ENCODE data around the gene POM121. TPM values are rescaled to one million over a fixed set of nuclear protein-coding genes. Genes with fewer than 3 reads are reported as not detected.
"Not testable (repeated sequence)": the region's sequence is repeated elsewhere in the genome, so short reads cannot be mapped to it uniquely, and the experiment has no call there.

Gene POM121
- total RNA-seq (2014; rRNA removed; shearing (Covaris generic)) = 5.7 and 9.8 TPM in 2 replicates

DNA sequence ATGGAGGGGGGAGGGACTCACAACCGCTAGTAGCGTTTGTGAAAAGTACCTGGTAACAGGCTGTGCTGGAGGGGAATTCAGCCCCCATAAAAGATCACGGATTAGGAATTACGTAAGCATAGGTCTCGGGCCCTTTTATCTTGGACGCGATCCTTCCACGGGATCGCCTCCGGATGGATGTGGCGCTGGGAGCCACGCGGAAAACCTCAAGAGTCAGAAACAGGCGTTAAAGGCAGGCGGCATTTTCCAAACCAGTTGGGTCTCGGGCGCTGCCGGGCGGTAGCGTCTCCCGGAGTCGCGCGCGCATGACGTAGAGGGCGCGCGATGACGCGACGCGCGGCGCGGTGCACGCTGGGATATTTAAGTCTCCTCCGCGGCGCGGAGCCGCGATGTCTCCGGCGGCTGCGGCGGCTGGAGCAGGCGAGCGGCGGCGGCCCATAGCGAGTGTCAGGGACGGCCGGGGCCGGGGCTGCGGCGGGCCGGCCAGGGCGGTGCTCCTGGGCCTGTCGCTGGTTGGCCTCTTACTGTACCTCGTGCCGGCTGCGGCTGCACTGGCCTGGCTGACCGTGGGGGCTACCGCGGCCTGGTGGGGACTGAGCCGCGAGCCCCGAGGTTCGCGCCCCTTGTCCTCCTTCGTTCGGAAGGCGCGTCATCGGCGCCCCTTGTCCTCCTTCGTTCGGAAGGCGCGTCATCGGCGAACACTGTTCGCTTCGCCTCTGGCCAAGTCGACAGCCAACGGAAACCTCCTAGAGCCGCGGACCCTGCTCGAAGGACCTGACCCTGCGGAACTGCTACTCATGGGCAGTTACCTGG lies at the start of gene POM121:
Gene POM121, plus strand, starts transcription at position 363 of the 813 bp plus-strand sequence. Its CDS starts 27 bp downstream, at position 390.
- peak; percentile 85 for DNase-seq (ENCODE audit: low read depth)

DNA sequence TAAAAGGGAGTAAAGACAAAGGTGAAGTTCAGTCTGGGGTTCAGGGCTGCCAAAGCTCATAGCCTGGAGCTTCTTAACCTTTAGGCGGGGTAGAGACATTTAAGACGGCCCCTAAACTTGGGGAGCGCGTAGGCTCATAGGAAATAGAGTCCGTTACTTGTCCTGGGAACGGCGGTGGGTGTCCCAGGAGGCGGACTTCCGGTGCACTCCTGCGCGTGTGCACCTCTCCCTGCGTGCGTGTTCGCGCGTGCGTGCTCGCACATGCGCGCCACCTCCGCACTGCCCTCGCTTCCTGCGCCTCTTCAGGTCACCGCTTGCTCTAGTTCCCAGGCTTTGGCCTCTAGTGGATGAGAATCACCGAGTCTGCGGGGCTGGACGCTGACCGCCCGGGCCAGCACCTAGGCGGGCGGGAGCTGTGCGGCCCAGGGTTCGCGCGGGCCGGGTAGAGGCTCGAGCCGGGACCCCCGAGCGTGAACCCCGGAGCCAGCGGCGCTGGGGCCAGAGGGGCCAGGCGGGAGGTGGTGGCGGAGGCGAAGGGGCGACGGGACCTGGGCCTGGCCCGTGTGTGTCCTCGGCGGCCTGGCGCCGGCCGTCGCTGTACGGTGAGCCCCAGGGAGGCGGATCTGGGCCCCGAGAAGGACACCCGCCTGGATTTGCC lies 45.7 kb upstream of the POM121 start:
- peak; percentile 86 for DNase-seq (ENCODE audit: low read depth)

DNA sequence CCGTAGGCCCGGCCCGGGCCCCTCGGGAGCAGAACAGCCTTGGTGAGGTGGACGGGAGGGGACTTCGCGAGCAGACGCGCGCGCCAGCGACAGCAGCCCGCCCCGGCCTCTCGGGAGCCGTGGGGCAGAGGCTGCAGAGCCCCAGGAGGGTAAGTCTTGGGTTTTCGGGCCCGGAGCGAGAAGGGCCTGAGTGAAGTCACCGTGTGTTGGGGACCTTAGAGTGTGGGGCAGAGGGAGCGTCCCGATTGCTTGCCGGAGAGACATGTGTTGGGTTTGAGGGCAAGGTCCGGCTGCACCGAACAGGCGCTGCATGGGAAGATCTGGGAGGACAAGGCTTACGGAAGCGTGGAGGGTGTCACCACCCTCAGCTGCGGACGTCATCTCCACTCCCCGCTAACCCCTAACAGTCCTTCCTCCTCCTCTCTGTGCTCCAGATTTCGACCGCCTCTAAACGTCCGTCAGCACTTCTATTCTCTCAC lies 45.1 kb upstream of the POM121 start:
- DNase-seq (ENCODE audit: low read depth) = peak; percentile 64

DNA sequence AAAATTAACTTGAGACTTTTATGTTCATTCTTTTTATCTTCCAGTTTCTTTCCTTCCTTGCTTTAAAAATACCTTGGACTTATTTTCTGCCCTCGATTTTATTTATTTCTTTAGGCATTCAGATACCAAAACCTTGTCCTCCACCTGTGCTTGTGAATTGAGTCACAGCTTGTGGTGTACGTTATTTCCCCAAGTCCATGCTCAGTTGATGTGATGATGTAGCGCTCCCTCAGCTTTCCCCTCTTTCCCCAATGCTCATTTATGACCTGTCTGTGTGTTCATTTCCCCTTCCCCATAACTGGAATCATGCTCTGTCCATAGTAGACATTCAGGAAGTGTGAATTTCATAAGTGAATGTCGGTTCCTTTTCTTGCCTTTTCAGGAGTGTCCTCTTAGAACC lies 33.1 kb upstream of the POM121 start:
- not testable (repeated sequence) for DNase-seq (ENCODE audit: low read depth)

DNA sequence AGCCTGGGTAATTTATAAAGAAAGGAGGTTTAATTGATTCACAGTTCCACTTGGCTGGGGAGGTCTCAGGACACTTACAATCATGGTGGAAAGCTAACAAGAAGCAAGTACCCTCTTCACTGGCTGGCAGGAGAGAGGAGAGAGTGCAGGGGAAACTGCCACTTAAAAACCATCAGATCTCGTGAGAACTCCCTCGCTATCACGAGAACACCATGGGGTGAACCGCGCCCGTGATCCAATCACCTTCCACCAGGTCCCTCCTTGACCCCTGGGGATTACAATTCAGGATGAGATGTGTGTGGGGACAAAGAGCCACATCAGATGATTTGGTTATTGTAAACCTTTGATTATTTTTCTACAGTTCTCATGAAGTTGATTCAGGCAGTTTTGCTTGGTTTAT lies 20.2 kb upstream of the POM121 start:
- not testable (repeated sequence) for DNase-seq (ENCODE audit: low read depth)

DNA sequence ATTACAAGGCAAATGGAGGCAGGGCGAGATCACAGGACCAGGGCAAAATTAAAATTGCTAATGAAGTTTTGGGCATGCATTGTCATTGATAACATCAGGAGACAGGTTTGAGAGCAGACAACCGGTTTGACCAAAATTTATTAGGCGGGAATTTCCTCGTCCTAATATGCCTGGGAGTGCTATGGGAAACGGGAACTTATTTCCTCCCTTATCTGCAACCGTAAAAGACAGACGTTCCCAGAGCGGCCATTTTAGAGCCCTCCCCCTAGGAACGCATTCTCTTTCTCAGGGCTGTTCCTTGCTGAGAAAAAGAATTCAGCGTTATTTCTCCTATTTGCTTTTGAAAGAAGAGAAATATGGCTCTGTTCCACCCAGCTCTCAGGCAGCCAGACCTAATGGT lies 16.5 kb upstream of the POM121 start:
- not testable (repeated sequence) for DNase-seq (ENCODE audit: low read depth)

DNA sequence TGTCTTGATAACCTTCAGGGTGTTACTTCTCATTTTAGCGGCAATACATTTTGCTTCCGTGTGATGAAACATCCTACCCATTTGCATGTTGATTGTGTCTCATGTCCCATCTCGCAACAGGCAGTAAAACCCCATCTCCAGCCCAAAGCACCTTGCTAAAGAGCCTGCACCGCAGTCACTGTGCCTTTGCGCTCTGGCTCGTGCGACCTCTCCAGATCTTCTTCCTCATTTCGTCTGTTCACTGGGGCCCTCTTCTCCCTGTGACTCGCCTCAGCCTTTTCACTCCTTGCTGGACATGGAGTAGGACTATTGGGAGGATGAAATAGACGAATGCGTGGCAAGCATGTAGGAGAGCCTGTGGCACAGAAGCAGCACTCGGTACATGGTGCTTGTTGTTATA lies 13.5 kb upstream of the POM121 start:
- DNase-seq (ENCODE audit: low read depth) = not testable (repeated sequence)

DNA sequence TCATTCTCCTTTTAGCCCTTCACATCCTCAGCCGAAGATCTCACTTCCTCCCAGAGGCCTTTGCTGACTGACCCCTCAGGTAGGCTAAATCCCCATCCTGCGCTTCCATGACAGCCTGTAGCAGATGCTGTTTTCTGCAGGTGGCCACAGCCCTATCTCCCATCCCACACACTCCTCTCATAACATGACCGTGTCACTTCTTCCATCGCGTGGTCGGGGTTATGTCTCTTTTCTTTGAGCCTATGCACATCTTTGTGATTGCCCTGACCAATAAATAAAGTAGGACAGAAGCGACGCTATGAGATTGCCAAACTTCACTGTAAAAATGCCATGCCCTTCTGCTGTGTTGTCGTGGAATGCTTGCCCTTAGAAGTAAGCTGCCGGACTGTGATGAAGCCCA lies 11.1 kb upstream of the POM121 start:
- not testable (repeated sequence) for DNase-seq (ENCODE audit: low read depth)

DNA sequence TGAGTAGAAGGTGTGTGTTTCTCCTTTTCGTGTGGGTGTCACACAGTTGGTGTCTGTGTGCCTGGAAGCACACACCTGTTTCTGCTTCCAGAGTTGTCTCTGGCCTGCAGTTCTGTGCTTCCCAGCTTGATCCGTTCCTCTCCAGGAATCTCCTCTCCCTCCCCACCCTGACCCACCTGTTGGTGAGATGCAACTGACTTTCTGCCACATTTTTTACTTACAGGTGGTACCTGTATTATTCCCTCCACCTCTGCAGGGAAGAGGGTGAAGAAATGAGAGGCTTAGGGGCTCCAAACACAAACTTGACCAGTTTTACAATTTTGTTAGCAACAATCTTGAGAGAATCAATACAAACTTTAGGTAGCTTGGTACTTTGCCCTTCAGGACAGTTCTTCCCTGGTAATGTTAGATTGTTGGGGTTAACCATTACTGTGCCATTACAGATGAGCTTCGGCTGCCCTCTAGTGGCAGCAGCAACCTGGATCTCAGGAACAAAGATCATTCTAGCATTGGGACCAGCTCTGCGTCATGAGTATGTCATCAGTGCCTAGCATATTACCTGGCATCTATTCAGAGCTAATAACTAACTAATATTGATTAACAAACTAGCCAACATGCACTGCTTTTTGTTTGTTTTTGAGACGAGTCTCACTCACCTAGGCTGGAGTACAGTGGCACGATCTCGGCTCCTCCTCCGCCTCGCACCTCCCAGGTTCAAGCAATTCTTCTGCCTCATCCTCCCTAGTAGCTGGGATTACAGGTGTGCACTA lies 10.0 kb upstream of the POM121 start:
- peak; percentile 43 for DNase-seq (ENCODE audit: low read depth)

DNA sequence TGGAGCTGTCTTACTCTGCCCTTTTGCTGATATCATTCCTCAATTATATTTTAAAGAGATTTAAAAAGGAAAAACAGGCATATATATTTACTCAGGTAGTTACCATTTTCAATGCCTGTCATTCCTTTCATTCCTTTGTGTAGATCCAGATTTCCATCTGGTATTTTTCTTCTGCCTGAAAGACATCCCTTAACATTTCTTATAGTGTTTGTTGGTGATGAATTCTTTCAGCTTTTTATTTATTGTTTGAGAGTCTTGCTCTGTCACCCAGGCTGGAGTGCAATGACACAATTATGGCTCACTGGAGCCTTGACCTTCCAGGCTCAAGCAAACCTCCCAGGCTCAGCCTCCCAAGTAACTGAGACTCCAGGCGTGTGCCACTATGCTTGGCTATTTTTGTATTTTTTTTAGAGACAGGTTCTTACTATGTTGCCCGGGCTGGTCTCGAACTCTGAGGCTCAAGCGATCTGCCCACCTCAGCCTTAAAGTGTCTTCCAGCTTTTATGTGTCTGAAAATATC lies 5.6 kb upstream of the POM121 start:
- DNase-seq (ENCODE audit: low read depth) = peak; percentile 12

DNA sequence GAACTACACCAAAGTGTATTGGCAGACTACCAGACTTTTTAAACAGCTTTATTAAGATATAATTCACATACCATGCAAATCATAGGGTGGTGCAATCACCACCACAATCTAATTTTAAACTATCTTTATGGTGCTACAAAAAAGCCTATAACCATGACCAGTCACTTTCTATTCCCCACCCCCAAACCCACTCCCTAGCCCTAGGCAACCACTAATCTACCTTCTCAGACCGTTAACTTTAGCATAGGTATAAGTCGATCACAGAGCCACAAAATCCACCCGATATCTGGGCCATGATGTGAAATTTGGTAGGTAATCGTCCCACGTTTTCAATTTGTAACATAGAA lies 536 bp upstream of the POM121 start:
- DNase-seq (ENCODE audit: low read depth) = no peak

DNA sequence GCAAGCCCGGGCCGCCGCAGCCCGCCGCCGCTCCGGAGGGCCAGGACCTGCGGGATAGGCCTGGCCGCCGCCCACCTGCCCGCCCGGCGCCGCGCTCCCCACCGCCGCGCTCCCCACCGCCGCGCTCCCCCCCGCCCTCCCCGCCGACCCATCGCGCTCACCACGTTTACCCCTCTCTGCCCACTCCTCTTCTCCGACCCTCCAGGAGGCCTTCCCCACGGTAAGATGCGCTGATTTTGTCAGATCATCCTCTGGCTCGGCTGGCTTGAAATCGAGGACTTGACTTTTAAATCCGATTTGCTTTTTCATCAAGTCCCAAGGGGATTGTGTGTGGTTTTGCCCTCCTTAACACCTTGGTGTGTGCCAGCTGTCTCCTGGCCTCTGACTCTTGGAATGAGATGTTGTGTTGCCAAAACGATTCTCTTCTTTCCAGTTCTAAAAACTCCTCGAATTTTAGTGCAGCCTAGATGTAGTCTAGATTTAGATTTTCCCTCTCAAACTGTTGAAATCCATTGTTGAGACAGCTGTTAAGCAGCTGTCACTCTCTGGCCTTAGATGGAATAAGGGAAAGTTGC lies 738 bp downstream of the POM121 start:
- peak; percentile 10 for DNase-seq (ENCODE audit: low read depth)

DNA sequence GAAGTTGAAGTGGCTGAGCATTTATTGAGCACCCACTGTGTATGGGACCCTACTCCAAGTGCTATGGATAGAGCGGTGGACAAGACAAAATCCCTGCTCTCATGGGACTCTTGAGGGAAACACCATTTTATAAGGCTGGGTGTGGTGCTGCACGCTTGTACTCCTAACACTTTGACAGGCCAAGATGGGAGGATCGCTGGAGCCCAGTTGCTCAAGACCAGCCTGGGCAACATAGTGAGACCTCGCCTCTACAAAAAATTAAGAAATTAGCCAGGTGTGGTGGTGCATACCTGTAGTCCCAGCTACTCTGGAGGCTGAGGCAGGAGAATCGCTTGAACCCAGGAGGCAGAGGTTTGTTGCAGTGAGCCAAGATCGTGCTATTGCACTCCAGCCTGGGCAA lies 2.9 kb downstream of the POM121 start:
- not testable (repeated sequence) for DNase-seq (ENCODE audit: low read depth)

DNA sequence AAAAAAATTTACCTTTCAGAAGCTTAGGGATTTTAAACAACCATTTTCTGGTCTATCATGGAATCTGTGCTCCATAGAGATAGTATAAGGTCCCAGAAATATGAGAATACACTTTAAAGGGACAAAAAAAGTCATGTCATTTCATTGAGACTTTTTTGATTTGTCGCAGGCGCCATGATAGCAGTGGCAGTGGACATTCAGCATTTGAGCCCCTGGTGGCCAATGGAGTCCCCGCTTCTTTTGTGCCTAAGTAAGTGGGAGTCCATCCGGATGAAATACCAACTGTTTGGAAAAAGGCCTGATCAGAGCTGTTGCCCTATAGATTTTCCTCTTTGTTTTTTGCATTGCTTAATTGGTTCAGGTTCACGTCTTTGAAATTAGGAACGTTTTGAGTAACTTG lies 3.3 kb downstream of the POM121 start:
- not testable (repeated sequence) for DNase-seq (ENCODE audit: low read depth)

DNA sequence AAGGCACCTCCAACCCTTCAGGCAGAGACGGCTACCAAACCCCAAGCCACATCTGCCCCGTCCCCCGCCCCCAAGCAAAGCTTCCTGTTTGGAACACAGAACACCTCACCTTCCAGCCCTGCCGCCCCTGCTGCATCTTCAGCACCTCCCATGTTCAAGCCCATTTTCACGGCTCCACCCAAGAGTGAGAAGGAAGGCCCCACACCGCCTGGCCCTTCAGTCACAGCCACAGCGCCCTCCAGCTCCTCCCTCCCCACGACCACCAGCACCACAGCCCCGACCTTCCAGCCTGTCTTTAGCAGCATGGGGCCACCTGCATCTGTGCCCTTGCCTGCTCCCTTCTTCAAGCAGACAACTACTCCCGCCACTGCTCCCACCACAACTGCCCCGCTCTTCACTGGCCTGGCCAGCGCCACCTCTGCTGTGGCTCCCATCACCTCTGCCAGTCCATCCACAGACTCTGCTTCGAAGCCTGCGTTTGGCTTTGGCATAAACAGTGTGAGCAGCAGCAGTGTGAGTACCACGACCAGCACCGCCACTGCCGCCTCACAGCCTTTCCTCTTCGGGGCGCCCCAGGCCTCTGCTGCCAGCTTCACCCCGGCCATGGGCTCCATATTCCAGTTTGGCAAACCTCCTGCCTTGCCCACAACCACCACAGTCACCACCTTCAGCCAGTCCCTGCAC lies 17.3 kb downstream of the POM121 start:
- DNase-seq (ENCODE audit: low read depth) = not testable (repeated sequence)

DNA sequence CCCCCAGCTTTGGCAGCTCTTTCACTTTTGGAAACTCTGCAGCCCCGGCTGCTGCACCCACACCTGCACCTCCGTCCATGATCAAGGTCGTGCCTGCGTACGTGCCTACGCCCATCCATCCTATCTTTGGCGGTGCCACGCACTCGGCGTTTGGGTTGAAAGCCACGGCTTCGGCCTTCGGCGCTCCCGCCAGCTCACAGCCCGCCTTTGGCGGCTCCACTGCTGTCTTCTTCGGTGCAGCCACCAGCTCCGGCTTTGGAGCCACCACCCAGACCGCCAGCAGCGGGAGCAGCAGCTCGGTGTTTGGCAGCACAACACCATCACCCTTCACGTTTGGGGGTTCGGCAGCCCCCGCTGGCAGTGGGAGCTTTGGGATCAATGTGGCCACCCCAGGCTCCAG lies 18.1 kb downstream of the POM121 start:
- not testable (repeated sequence) for DNase-seq (ENCODE audit: low read depth)

DNA sequence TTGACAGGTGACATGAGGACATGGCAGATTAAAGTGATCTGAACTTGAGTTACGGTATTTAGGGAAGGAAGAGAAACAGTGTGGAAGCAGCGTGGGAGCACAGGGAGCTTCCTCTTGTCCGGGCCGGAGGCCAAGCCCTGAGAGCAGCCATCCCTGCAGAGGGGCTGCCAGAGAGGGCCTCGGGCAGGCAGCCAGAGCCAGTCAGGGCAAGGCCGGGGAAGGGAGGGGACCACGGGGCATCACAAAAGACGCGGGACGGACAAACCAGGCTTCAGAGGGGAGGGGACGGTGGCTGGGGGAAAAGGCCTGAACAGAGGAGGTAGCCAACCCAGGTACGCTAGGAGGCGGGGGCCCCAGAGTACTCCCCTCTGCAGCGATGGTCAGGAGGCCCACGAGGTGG lies 20.0 kb downstream of the POM121 start:
- DNase-seq (ENCODE audit: low read depth) = not testable (repeated sequence)

DNA sequence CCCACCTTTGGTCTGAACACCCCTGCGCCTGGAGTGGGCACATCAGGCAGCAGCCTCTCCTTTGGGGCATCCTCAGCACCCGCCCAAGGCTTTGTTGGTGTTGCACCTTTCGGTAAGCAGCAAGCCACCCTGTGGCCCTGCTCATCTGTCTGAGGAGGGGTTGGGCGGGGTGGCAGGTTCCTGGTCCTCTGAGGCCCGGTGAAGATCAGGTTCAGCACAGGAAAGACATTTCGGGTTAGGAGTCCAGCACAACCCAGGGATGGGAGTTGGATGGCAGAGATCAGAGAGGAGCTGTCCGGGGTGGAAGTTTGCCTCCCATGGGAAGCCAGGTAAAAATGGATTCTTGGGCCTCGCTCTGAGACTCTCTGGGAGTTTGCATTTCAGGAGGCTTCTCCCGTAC lies 20.7 kb downstream of the POM121 start:
- DNase-seq (ENCODE audit: low read depth) = not testable (repeated sequence)

DNA sequence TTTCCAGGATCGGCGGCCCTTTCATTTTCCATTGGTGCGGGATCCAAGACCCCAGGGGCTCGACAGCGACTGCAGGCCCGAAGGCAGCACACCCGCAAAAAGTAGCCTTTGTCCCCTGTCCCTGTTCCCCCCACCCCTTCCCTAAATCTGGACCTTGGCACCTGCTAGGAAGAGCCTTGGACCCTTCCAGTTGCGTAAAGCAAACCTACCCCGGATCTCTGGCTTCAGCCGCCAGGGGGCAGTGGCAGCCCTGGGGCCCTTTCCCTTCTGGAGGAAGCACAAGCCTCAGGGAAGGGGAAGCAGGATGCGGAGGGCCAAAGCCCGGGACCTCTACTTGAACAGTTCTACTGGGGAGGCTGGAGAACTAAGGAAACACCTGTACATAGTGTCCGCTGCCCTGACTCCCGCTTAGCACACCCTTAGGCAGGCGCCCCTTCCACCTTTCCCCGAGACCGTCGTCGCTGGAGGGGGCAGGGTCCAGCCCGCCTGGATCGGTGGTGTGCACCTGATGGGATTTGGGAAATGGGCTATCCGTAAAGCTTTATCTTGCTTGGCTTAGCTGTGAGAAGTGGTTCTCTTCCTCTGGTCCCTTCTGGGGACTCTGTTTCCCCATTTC lies 21.3 kb downstream of the POM121 start:
- not testable (repeated sequence) for DNase-seq (ENCODE audit: low read depth)

DNA sequence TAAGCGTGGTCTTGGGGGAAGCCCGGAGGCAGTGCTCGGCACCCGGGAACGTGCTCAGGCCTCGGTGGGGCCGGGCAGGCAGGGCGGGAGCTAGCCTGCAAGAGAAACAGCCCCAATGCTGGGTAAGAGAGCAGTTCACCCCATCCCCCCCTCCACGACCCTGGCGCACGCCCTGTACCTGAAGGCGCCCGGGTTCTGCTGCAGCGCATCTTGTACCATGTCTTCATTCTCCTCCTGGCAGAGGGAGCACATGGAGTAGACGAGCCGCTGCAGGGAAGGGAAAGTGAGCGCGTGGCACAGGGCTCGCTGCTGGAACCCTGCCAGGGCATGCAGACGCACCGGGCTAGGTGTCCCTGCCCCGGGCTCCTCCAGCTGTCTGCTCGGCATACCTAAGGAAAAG lies 23.8 kb downstream of the POM121 start:
- not testable (repeated sequence) for DNase-seq (ENCODE audit: low read depth)

DNA sequence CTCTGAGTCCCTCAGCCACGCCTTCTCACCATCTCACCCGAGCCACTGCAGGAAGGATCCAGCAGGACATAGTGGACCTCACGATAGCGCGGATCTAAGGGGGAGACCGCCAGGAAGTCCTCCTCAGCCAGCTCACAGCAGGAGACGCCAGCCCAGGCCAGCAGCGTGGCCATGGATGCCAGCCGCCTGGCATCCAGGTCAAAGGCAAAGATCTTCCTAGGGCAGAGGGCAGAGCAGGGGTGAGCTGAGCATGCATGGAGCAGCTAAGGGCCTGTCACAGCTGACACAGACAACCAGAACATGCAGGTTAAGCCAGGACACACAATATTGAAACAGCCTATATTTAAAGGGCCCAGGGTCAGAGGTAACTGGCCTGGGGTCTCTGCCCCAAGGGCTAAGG lies 24.4 kb downstream of the POM121 start:
- DNase-seq (ENCODE audit: low read depth) = not testable (repeated sequence)

All from M059J (cell line).